Calu3 (cell line): Measurements from ENCODE around the gene PPP2R5D. TPM values are rescaled to one million over a fixed set of nuclear protein-coding genes. Genes with fewer than 3 reads are reported as not detected.

Experiments used
- BruUV-seq: library from RNA; stranded (reverse); fragments of 400-500 nt; replicated peaks from 2 replicates; lab custom pipeline; 2021; lab: Mats Ljungman, UMichigan
- CTCF ChIA-PET: fragments of 300-600 bp; sonication (Branson Sonifier 250); formaldehyde crosslinking; loops from one replicate; lab custom pipeline; 2022; ENCODE audit warnings: antibody characterized with exemption; lab: Charles Lee
- DNase-seq: peaks from one replicate; pipeline ENCODE4 v3.0.0; 2022
- H3K27ac Mint-ChIP-seq: one replicate; pipeline ENCODE4 v1.8.0; 2022; ENCODE audit warnings: mixed read lengths; ENCODE audit not compliant: unreplicated experiment
- H3K27me3 Mint-ChIP-seq: one replicate; pipeline ENCODE4 v1.8.0; 2022; ENCODE audit warnings: mixed read lengths; ENCODE audit not compliant: unreplicated experiment
- H3K36me3 Mint-ChIP-seq: one replicate; pipeline ENCODE4 v1.8.0; 2022; ENCODE audit warnings: mild to moderate bottlenecking, moderate library complexity, mixed read lengths; ENCODE audit not compliant: insufficient read depth, unreplicated experiment
- H3K4me1 Mint-ChIP-seq: one replicate; pipeline ENCODE4 v1.8.0; 2022; ENCODE audit warnings: mild to moderate bottlenecking, low read depth, mixed read lengths; ENCODE audit not compliant: unreplicated experiment
- H3K4me3 Mint-ChIP-seq: one replicate; pipeline ENCODE4 v1.8.0; 2022; ENCODE audit warnings: mild to moderate bottlenecking, low read depth, moderate library complexity, mixed read lengths; ENCODE audit not compliant: unreplicated experiment
- H3K9me3 Mint-ChIP-seq: one replicate; pipeline ENCODE4 v1.8.0; 2022; ENCODE audit warnings: low read depth, mixed read lengths; ENCODE audit not compliant: unreplicated experiment
- intact Hi-C: fragments of 100-400 bp; cut with micrococcal nuclease; formaldehyde crosslinking; loops from one replicate; pipeline ENCODE4 v1.10.0; 2022; ENCODE audit not compliant: unreplicated experiment
- total RNA-seq: library from RNA; stranded (reverse); gene quantifications from 2 replicates; pipeline ENCODE4 v1.2.3, GENCODE V29; 2022
- TF ChIP-seq, protein P1 (sequence below): fragments of 200-600 bp; IDR thresholded peaks from one replicate; pipeline ENCODE4 v1.8.0; 2022; ENCODE audit warnings: antibody characterized with exemption; ENCODE audit not compliant: unreplicated experiment

PPP2R5D gene
- total RNA-seq, 1 experiment from 2014 or later: 55.8 TPM

DNA sequence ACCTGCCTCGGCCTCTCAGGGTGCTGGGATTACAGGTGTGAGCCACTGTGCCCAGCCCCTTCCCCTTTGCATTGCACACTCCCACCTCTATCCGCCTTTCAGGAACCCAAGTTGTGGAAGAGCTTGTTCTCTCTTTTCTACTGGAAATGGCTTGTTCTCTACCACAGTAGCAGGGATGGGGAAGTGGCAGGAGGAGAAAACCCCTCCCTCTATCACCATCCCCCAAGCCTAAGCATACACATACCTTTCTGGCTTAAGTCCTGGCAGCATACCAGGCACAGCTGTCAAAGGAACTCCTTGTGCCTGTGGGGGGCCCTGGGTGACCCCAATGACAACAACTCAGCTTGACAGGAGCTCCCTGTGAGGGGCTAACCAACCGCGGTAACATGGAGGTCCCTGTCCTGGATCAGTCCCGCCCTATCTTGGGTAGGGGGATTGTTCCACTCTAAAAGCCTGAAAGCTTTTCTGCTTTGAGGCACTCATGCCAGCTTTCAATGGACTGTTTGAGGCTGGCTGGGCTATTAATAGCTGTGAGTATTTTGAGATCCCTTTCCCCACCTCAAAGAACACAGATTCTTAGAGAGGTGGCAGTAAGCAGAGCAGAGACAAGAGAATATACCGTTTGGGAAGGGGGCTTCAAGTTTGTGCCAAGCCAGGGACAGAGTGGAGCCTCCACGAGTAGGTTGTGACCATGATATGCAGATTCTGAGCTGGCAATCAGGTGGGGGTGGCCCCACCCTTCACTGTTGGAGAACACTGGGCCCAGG lies 32.0 kb downstream of the PPP2R5D start:
- H3K9me3 Mint-ChIP-seq: no peaks in the 10 kb centered on the region
- TF ChIP-seq, protein P1, sequence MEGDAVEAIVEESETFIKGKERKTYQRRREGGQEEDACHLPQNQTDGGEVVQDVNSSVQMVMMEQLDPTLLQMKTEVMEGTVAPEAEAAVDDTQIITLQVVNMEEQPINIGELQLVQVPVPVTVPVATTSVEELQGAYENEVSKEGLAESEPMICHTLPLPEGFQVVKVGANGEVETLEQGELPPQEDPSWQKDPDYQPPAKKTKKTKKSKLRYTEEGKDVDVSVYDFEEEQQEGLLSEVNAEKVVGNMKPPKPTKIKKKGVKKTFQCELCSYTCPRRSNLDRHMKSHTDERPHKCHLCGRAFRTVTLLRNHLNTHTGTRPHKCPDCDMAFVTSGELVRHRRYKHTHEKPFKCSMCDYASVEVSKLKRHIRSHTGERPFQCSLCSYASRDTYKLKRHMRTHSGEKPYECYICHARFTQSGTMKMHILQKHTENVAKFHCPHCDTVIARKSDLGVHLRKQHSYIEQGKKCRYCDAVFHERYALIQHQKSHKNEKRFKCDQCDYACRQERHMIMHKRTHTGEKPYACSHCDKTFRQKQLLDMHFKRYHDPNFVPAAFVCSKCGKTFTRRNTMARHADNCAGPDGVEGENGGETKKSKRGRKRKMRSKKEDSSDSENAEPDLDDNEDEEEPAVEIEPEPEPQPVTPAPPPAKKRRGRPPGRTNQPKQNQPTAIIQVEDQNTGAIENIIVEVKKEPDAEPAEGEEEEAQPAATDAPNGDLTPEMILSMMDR: no peak
- intact Hi-C loops: no loop called here
- H3K36me3 Mint-ChIP-seq: peaks cover 49% of the 10 kb centered on the region
- BruUV-seq: no TSS peak
- H3K4me3 Mint-ChIP-seq: peak overlapping the region; percentile 10
- H3K27ac Mint-ChIP-seq: no peak overlapping the region
- H3K27me3 Mint-ChIP-seq: no peaks in the 10 kb centered on the region
- no peak for DNase-seq
- H3K4me1 Mint-ChIP-seq: peaks cover 28% of the 10 kb centered on the region
- CTCF ChIA-PET: interaction anchor here (0.6 kb wide), 2 partner anchors 66 to 271 kb away, joined by 4 read pairs; partner anchors contain the start of gene TBCC

DNA sequence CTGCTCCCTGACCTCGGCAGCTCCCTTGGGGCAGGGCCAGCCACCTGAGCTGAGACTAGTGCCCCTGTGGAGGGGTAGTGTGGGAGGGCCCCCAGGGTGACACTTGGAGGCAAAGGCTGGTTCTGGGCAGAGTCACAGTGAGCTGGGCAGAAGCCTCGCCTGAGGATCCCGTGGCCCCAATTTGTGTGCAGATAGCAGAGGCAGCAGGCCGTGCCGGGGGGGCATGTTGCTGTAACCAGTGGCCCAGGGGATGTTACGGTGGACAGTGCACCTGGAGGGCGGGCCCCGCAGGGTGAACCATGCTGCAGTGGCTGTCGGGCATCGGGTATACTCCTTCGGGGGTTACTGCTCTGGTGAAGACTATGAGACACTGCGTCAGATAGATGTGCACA lies 32.6 kb downstream of the PPP2R5D start:
- H3K4me1 Mint-ChIP-seq: peaks cover 25% of the 10 kb centered on the region
- H3K9me3 Mint-ChIP-seq: no peaks in the 10 kb centered on the region
- intact Hi-C loops: no loop called here
- H3K27ac Mint-ChIP-seq: no peak overlapping the region
- H3K27me3 Mint-ChIP-seq: no peaks in the 10 kb centered on the region
- BruUV-seq: no TSS peak
- DNase-seq: no peak
- H3K4me3 Mint-ChIP-seq: no peak overlapping the region
- CTCF ChIA-PET: interaction anchor here (0.6 kb wide), 1 partner anchor 66 kb away, joined by 4 read pairs; no protein-coding TSS in a partner anchor
- TF ChIP-seq, protein P1: no peak
- H3K36me3 Mint-ChIP-seq: peaks cover 49% of the 10 kb centered on the region

DNA sequence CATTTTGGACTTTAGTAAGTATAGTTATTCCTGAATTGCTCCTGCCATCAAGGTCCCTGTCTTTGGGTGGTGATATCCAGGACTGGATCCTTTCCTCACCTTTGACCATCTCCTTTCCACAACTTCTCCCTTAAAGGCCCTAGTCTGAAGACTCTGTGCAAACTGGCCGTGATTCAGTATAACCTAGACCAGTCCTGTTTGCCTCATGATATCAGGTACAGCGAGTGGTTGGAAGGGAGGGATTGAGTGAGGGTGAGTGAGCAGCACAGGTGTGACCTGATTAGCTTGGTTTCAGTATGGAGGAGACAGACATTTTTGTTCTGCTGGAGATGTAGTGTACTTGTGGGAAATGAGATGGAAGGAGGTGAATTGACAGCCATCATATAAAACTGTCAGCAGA lies 34.8 kb downstream of the PPP2R5D start:
- TF ChIP-seq, protein P1: no peak
- no peaks in the 10 kb centered on the region for H3K9me3 Mint-ChIP-seq
- H3K4me1 Mint-ChIP-seq: peaks cover 9% of the 10 kb centered on the region
- CTCF ChIA-PET: no interaction called here
- H3K36me3 Mint-ChIP-seq: peaks cover 55% of the 10 kb centered on the region
- no peak for DNase-seq
- intact Hi-C loops: no loop called here
- no peaks in the 10 kb centered on the region for H3K27me3 Mint-ChIP-seq
- no TSS peak for BruUV-seq
- H3K27ac Mint-ChIP-seq: no peak overlapping the region
- no peak overlapping the region for H3K4me3 Mint-ChIP-seq

DNA sequence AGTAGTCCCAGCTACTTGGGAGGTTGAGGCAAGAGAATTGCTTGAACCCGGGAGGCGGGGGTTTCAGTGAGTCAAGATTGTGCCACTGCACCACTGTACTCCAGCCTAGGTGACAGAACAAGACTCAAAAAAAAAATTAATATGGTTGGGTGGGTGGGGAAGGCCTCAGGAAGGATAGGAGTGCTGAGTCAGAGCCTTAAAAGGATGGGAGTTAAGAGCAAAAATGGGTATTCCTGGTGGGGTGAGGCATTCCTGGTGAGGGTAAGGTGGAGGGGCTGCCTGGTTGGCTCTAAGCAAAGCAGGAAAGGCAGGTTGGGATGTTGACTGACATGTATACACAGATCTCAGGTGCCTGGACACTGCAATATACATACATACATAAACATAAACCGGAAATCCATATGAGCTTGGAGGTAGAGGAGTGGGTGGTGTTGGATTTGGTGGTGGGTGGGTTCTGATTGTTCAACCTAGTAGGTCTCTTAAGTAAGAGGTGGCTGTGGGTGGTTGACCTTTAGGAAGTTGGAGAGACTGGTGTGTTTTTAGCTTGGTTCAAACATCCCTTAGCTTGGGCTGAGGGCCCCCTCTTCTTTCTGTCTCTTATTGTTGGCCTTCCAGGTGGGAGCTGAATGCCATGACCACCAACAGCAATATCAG lies 35.8 kb downstream of the PPP2R5D start:
- no peak overlapping the region for H3K27ac Mint-ChIP-seq
- CTCF ChIA-PET: interaction anchor here (0.9 to 1.2 kb wide), 2 partner anchors 10 to 123 kb away, joined by 3 read pairs; no protein-coding TSS in a partner anchor
- intact Hi-C loops: no loop called here
- no peak for DNase-seq
- no peaks in the 10 kb centered on the region for H3K9me3 Mint-ChIP-seq
- TF ChIP-seq, protein P1: no peak
- no peaks in the 10 kb centered on the region for H3K4me1 Mint-ChIP-seq
- no peak overlapping the region for H3K4me3 Mint-ChIP-seq
- no TSS peak for BruUV-seq
- no peaks in the 10 kb centered on the region for H3K27me3 Mint-ChIP-seq
- peaks cover 56% of the 10 kb centered on the region for H3K36me3 Mint-ChIP-seq
